K562 (cell line): ENCODE results near the gene TESK2. TPM values are rescaled to one million over a fixed set of nuclear protein-coding genes. Genes with fewer than 3 reads are reported as not detected.
A peak's percentile ranks its signal among the peaks of the same experiment; 100 is the strongest.

Experiments
- BRD4 ChIP-seq: fragments of 200-600 bp; sonication (generic); IDR thresholded peaks from 2 replicates; pipeline ENCODE4 v1.6.1; 2017; ENCODE audit warnings: inconsistent platforms
- BRD9 ChIP-seq: fragments of 450-650 bp; IDR thresholded peaks from 2 replicates; pipeline ENCODE4 v1.6.1; 2018; ENCODE audit warnings: low read depth; ENCODE audit not compliant: partially characterized antibody
- CCAR2 ChIP-seq: fragments of 200-400 bp; formaldehyde crosslinking; IDR thresholded peaks from 2 replicates; pipeline ENCODE4 v1.6.1; 2017; ENCODE audit warnings: mild to moderate bottlenecking, low read depth, low read length
- E2F4 ChIP-seq: sonication (generic); formaldehyde crosslinking; IDR thresholded peaks from 2 replicates; pipeline ENCODE4 v1.8.0; 2022; ENCODE audit warnings: mild to moderate bottlenecking, low read depth, missing genetic modification reagents
- EP300 ChIP-seq: IDR thresholded peaks from 2 replicates; pipeline ENCODE4 v1.6.1; 2012; ENCODE audit warnings: low read length, improper control_type of control experiment
- HDGF ChIP-seq: fragments of 450-650 bp; IDR thresholded peaks from 2 replicates; pipeline ENCODE4 v1.6.1; 2016
- MEF2D ChIP-seq: conservative IDR thresholded peaks from 2 replicates; pipeline ENCODE4 v1.6.1; 2016; ENCODE audit warnings: low read depth, missing genetic modification characterization, missing compliant biosample characterization
- MYBL2 ChIP-seq, 2 experiments: fragments of 450-650 bp in 1 of 2; sonication (generic) in 1 of 2; formaldehyde crosslinking in 1 of 2; IDR thresholded peaks; 2 replicates each; pipeline versions ENCODE4 v1.6.1 to v1.8.1; 2017 to 2022; ENCODE audit warnings: borderline replicate concordance in 1 of 2, inconsistent platforms in 1 of 2, low read depth in 1 of 2, mild to moderate bottlenecking in 1 of 2, missing genetic modification reagents in 1 of 2, moderate library complexity in 1 of 2
- NCOA6 ChIP-seq: fragments of 450-650 bp; IDR thresholded peaks from 2 replicates; pipeline ENCODE4 v1.6.1; 2017; ENCODE audit warnings: mild to moderate bottlenecking
- NR2C1 ChIP-seq, 2 experiments: fragments of 450-650 bp; IDR thresholded peaks; 2 replicates each; pipeline ENCODE4 v1.6.1; 2017; ENCODE audit warnings: mild to moderate bottlenecking in 2 of 2, antibody characterized with exemption in 1 of 2, inconsistent platforms in 1 of 2, missing compliant biosample characterization in 1 of 2, missing genetic modification characterization in 1 of 2
- SAFB ChIP-seq: fragments of 200-400 bp; formaldehyde crosslinking; IDR thresholded peaks from 2 replicates; pipeline ENCODE4 v1.6.1; 2017; ENCODE audit warnings: low read depth, low read length, borderline replicate concordance
- SRSF3 ChIP-seq: fragments of 200-400 bp; formaldehyde crosslinking; IDR thresholded peaks from 2 replicates; pipeline ENCODE4 v1.6.1; 2016; ENCODE audit warnings: mild to moderate bottlenecking, low read length, moderate library complexity; ENCODE audit not compliant: insufficient read depth
- TFAP4 ChIP-seq: sonication (generic); formaldehyde crosslinking; IDR thresholded peaks from 2 replicates; pipeline ENCODE4 v1.8.0; 2022; ENCODE audit warnings: missing genetic modification reagents, mild to moderate bottlenecking, moderate library complexity, borderline replicate concordance
- VEZF1 ChIP-seq: fragments of 200-800 bp; sonication (Bioruptor generic); IDR thresholded peaks from 2 replicates; pipeline ENCODE4 v1.6.1; 2017; ENCODE audit warnings: missing genetic modification characterization, missing compliant biosample characterization
- ZEB2 ChIP-seq: fragments of 450-650 bp; IDR thresholded peaks from 2 replicates; pipeline ENCODE4 v1.6.1; 2016
- ZNF146 ChIP-seq: IDR thresholded peaks from one replicate; pipeline ENCODE4 v1.6.1; 2018; ENCODE audit warnings: missing compliant biosample characterization; ENCODE audit not compliant: unreplicated experiment
- ZNF766 ChIP-seq: fragments of 200-800 bp; sonication (Bioruptor generic); conservative IDR thresholded peaks from 2 replicates; pipeline ENCODE4 v1.6.1; 2016; ENCODE audit warnings: missing genetic modification characterization, missing compliant biosample characterization
- ZNF780A ChIP-seq: fragments of 250-450 bp; sonication (Bioruptor Pico); IDR thresholded peaks from 2 replicates; pipeline ENCODE4 v1.5.0; 2021; ENCODE audit warnings: mild to moderate bottlenecking
- ZZZ3 ChIP-seq: fragments of 450-650 bp; IDR thresholded peaks from 2 replicates; pipeline ENCODE4 v1.6.1; 2016; ENCODE audit warnings: antibody characterized with exemption, mild to moderate bottlenecking, moderate library complexity
- polyA plus RNA-seq, 8 experiments: library from polyadenylated mRNA; depleted of rRNA in 4 of 8; stranded (reverse) in 5 of 8; unstranded in 3 of 8; fragments of >200 nt; fragmentation: Nextera tagmentation in 2 of 8; fragmentation: Illumina TruSeq in 1 of 8; extraction: Ambion mirVana in 2 of 8; extraction: Trizol in 1 of 8; gene quantifications; 2 replicates each; pipeline versions ENCODE4 v1.2.1 to v1.2.3, GENCODE V29; 2011 to 2014; ENCODE audit warnings: inconsistent platforms in 1 of 8, missing spikeins in 1 of 8
- total RNA-seq, 7 experiments: library from RNA; depleted of rRNA in 6 of 7; stranded (reverse); fragments of >200 nt in 6 of 7; fragmentation: Illumina TruSeq in 2 of 7; extraction: Trizol in 2 of 7; gene quantifications; 2 replicates each; pipeline versions ENCODE4 v1.2.1 to v1.2.3, GENCODE V29; 2011 to 2021; ENCODE audit warnings: low replicate concordance in 1 of 7
- TF ChIP-seq, protein P1 (sequence below): fragments of 450-650 bp; formaldehyde crosslinking; IDR thresholded peaks from 2 replicates; pipeline ENCODE4 v1.4.0; 2020; ENCODE audit warnings: mild to moderate bottlenecking, moderate library complexity
- TF ChIP-seq, protein P2 (sequence below): fragments of 250-450 bp; sonication (Bioruptor Pico); IDR thresholded peaks from 2 replicates; pipeline ENCODE4 v1.8.0; 2022; ENCODE audit warnings: inconsistent platforms

TESK2 gene
- total and polyA plus RNA-seq, 9 of the 15 experiments (the other 6 are each of a cell fraction or from before 2014, with no cell fraction given): 1.6 to 5.3 (median 3.7) TPM

- no peak; the same call in 1 of the 2 replicates for TF ChIP-seq MYBL2 (IDR thresholded peaks at IDR 0.05; ENCODE audit: low read depth)
- no peak for TF ChIP-seq MYBL2 (CRISPR knock-in tag; IDR thresholded peaks at IDR 0.05; ENCODE audit: borderline replicate concordance)
- TF ChIP-seq ZEB2: peak; percentile 40; the same call in 1 of the 2 replicates
- peak; percentile 51 for TF ChIP-seq BRD9
- TF ChIP-seq EP300: peak; percentile 35; the same call in 1 of the 2 replicates
- TF ChIP-seq MEF2D (tag): 0 out of 2 replicates have a peak, but pooled peaks have one; percentile 24
- no peak for TF ChIP-seq ZNF766 (CRISPR knock-in tag)
- 0 out of 2 replicates have a peak, but pooled peaks have one; percentile 23 for TF ChIP-seq NR2C1 (IDR thresholded peaks at IDR 0.05)
- TF ChIP-seq NR2C1 (tag; IDR thresholded peaks at IDR 0.05): no peak
- TF ChIP-seq VEZF1 (CRISPR knock-in tag): no peak
- no peak for TF ChIP-seq TFAP4 (CRISPR knock-in tag)
- TF ChIP-seq E2F4 (CRISPR knock-in tag): no peak
- no peak for TF ChIP-seq ZNF780A (CRISPR knock-in tag)
- TF ChIP-seq, protein P1, sequence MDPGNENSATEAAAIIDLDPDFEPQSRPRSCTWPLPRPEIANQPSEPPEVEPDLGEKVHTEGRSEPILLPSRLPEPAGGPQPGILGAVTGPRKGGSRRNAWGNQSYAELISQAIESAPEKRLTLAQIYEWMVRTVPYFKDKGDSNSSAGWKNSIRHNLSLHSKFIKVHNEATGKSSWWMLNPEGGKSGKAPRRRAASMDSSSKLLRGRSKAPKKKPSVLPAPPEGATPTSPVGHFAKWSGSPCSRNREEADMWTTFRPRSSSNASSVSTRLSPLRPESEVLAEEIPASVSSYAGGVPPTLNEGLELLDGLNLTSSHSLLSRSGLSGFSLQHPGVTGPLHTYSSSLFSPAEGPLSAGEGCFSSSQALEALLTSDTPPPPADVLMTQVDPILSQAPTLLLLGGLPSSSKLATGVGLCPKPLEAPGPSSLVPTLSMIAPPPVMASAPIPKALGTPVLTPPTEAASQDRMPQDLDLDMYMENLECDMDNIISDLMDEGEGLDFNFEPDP (CRISPR knock-in tag): no peak
- no peak for TF ChIP-seq SRSF3
- TF ChIP-seq, protein P2, sequence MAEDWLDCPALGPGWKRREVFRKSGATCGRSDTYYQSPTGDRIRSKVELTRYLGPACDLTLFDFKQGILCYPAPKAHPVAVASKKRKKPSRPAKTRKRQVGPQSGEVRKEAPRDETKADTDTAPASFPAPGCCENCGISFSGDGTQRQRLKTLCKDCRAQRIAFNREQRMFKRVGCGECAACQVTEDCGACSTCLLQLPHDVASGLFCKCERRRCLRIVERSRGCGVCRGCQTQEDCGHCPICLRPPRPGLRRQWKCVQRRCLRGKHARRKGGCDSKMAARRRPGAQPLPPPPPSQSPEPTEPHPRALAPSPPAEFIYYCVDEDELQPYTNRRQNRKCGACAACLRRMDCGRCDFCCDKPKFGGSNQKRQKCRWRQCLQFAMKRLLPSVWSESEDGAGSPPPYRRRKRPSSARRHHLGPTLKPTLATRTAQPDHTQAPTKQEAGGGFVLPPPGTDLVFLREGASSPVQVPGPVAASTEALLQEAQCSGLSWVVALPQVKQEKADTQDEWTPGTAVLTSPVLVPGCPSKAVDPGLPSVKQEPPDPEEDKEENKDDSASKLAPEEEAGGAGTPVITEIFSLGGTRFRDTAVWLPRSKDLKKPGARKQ (CRISPR knock-in tag): no peak
- TF ChIP-seq CCAR2: no peak
- no peak for TF ChIP-seq NCOA6
- no peak for TF ChIP-seq ZNF146 (CRISPR knock-in tag)
- TF ChIP-seq ZZZ3: no peak
- TF ChIP-seq SAFB: no peak
- peak; percentile 51; the same call in 1 of the 2 replicates for TF ChIP-seq HDGF
- no peak for TF ChIP-seq BRD4
These were observed 31.6 kb upstream of the TESK2 start (continued) for GRCh38 chr1:45522324-45523104.
